GM12873 (cell line): ENCODE data around the gene CCDC110.

Experiments used
- CTCF ChIP-seq: IDR thresholded peaks from 2 replicates; pipeline ENCODE4 v1.5.1; 2012; ENCODE audit warnings: low read depth, mild to moderate bottlenecking, moderate library complexity, low read length, control low read depth; ENCODE audit not compliant: insufficient read depth; ENCODE audit errors: missing control alignments

Gene CCDC110

GRCh38 chr4:185471235-185472102 is at the start of gene CCDC110:
CCDC110 (minus strand) TSS chr4:185471733; CDS start chr4:185471683, 50 bp downstream.
- peak; percentile 49 for TF ChIP-seq CTCF

GRCh38 chr4:185520119-185520518 is 48.6 kb upstream of the CCDC110 start:
- TF ChIP-seq CTCF, result no peak

GRCh38 chr4:185518494-185518893 is 47.0 kb upstream of the CCDC110 start:
- TF ChIP-seq CTCF, result no peak

DNA sequence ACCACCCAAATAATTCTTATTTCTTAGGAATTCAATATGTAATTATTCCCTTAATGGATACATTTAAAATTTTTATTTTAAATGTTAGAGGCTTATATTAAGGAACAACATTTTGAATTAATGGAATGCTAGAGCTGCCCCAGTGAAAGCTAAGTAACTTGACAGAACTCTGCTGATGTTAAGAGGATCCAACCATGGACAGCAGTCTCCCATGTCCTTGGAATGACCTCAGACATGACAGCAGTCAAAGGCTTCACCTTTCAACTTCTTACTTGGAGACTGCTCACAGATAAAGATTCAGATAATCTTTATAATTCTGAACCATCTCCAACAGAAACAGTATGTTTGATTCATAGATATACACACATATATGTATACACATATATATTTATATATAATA is 46.5 kb upstream of the CCDC110 start:
- TF ChIP-seq CTCF, result no peak

DNA sequence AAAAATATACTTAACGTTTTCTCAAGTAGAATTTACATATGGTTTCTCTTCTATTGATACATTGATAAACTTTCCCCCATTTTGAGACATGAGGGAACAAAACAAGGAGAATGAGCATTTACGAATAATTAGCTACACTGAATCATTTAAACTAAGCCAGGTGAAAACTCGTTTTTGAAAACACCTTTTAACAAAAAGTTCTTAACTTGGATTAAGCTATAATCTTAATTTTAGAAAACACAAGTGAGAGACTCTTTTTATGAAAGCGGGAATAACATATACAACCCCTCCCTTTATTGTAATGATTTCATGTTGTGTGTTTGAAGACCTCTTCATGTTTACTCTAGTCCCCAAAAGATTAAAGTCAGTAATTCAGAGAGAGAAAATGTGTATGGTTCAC is 43.7 kb upstream of the CCDC110 start:
- no peak for TF ChIP-seq CTCF

DNA sequence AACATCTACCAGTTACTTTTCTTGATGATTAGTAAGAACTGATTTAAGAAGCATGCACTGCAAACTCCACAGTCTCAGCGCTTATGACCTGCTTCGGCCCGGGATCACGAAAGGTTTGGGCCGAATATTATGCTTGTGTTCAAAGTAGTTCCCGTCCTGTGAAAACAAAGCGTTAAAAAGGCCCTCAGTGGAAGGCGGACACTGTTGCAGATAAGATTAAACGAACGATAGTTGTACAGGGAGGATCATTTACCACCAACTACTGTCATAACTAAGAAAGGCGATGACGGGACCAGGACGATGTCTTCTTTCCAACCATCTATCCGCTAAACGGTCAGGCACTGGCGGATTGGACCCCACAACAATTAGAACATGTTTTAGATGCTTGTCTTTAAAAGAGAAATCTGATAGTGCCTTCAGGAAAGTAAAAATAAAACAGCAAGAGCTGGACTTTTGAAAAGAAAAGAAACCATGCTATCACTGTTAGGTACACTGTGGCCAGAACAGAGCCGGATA is 42.7 kb upstream of the CCDC110 start:
- TF ChIP-seq CTCF, result no peak

DNA sequence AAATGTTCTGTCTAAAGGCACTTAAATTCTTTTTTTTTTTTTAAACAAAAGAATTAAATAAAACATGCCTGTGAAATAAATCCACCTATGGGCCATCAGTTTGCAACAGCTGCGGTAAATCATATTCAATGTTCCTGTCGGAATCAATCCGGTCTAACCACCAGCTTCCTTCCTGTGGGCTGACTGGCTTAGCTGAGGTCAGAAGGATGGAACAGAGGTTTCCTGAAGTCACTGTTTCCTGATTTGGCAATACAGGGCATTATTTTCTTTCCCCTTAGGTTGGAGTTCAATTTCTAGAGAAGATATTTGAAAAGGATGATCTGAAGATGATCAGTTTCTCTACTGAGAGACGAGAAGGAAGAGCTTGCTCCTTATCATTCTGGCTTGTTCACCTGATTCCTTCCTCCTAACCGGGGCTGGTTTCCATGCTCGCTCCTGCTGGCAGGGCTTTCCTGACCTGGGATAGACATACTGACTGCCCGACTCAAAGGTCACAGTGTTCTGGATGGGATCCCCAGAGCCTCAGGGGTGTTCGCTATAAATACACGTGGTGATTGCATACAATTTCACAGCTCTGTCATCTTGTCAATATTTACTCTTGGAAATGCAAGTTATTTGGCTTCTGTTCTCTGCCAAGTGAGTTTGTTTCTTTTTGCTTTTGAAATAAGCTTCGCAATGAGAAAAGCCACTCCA is 42.1 kb upstream of the CCDC110 start:
- no peak for TF ChIP-seq CTCF
